ENCODE data around the gene FBXW7. TPM values are rescaled to one million over a fixed set of nuclear protein-coding genes. Genes with fewer than 3 reads are reported as not detected.
A peak's percentile ranks its signal among the peaks of the same experiment; 100 is the strongest.

FBXW7 gene
- total and polyA plus RNA-seq, 2 donors (not counting 1 experiment from before 2014, with no cell fraction given): 23.0 to 125 TPM

DNA sequence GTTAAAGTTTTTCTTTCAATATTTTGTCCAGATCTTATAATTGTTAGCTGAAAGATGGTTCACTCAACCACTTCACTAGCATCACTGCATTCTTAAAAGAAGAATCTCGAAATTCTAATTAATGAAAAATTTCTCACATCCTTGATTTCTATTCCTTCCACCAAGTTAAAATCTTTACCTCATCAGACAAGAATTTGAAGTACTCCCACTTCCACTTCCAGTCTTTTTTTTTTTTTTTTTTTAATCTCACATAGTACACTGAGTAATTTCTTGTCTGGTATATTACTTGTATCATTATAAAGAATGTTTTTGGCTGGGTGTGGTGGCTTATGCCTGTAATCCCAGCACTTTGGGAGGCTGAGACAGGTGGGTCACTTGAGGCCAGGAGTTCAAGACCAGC, 73.2 kb downstream of the FBXW7 start:
- intact Hi-C loops (cut with micrococcal nuclease): loop anchor here (5.0 kb wide), 2 partner anchors 35 to 75 kb away; partner anchors contain the start of gene FBXW7
- Mint-ChIP-seq H3K4me1 (peaks cover 75% of the 10 kb centered on the region), H3K9me3 (ENCODE audit: insufficient read depth) (no peaks in the 10 kb centered on the region), H3K27ac (peak overlapping the region; percentile 37), H3K4me3 (no peak overlapping the region), H3K27me3 (no peaks in the 10 kb centered on the region)
- no peak for ATAC-seq (ENCODE audit: low read depth)
- Histone ChIP-seq H3K79me2 (ENCODE audit: control insufficient read depth, insufficient read depth, low read length) (peaks cover 42% of the 10 kb centered on the region), H3K4me2 (replicated peaks; ENCODE audit: low read depth, low read length, poor library complexity, severe bottlenecking) (no peak overlapping the region), H3K36me3 (replicated peaks in 1 of 2; ENCODE audit: control extremely low read depth in 1 of 2, control insufficient read depth in 1 of 2, extremely low read depth in 1 of 2, insufficient read depth in 2 of 2, low read length in 1 of 2) (no peaks in the 10 kb centered on the region), H3K4me3 (ENCODE audit: control extremely low read depth in 1 of 5, extremely low read depth in 1 of 5, insufficient read depth in 1 of 5, low read depth in 2 of 5, low read length in 4 of 5) (no peak overlapping the region), H2AFZ (ENCODE audit: insufficient read depth, low read depth, low read length, poor library complexity, severe bottlenecking) (no peak overlapping the region), H3K9ac (ENCODE audit: low read length) (no peak overlapping the region), H3K4me1 (ENCODE audit: control insufficient read depth in 2 of 2, insufficient read depth in 2 of 2, low read length in 2 of 2) (peaks cover 67 to 72% of the 10 kb centered on the region in 2 donors), H4K20me1 (ENCODE audit: control insufficient read depth, insufficient read depth, low read length, poor library complexity, severe bottlenecking) (no peaks in the 10 kb centered on the region), H3K27ac (ENCODE audit: low read length in 2 of 2) (peak overlapping the region; percentile 47 to 71), H3K27me3 (replicated peaks in 1 of 4; ENCODE audit: control extremely low read depth in 1 of 4, control insufficient read depth in 3 of 4, insufficient read depth in 4 of 4, low read length in 3 of 4) (no peaks in the 10 kb centered on the region), H3K9me3 (ENCODE audit: control extremely low read depth in 1 of 3, control insufficient read depth in 2 of 3, insufficient read depth in 1 of 3, low read length in 2 of 3) (peaks cover 0 to 4% (median 0%) of the 10 kb centered on the region in 3 donors)
- DNase-seq: no peak
- no CpG with 5 or more reads among the region's 1 CpG for WGBS (ENCODE audit: insufficient coverage)
- CTCF ChIA-PET: no interaction called here
- POLR2A ChIA-PET: interaction anchor here (0.6 to 0.7 kb wide), 2 partner anchors 626 to 1363 kb away, joined by 3 read pairs; no protein-coding TSS in a partner anchor
- TF ChIP-seq, protein P1, sequence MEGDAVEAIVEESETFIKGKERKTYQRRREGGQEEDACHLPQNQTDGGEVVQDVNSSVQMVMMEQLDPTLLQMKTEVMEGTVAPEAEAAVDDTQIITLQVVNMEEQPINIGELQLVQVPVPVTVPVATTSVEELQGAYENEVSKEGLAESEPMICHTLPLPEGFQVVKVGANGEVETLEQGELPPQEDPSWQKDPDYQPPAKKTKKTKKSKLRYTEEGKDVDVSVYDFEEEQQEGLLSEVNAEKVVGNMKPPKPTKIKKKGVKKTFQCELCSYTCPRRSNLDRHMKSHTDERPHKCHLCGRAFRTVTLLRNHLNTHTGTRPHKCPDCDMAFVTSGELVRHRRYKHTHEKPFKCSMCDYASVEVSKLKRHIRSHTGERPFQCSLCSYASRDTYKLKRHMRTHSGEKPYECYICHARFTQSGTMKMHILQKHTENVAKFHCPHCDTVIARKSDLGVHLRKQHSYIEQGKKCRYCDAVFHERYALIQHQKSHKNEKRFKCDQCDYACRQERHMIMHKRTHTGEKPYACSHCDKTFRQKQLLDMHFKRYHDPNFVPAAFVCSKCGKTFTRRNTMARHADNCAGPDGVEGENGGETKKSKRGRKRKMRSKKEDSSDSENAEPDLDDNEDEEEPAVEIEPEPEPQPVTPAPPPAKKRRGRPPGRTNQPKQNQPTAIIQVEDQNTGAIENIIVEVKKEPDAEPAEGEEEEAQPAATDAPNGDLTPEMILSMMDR (IDR thresholded peaks at IDR 0.05): no peak
- TF ChIP-seq EZH2 (IDR thresholded peaks at IDR 0.05; ENCODE audit: borderline replicate concordance, insufficient read depth, low read depth, low read length, poor library complexity, severe bottlenecking): no peak

DNA sequence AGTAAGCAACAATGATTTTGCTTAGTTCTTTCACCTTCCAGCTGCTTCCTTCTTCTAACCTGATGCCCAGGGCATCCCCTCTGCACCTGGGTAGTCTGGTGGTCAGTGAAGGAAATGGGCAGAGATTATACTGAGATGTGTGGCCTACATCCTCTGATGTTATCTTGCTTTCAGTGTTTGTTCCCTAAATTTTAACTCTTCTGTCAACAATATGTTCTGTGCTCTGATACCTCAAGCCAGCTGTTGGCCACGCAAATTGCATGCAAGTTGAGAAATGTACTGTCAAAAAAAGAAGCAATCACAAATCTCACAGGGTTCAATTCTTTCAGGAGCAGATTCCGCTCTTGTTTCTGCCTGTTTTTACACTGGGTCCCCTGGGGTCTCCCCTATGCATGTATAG, 73.8 kb downstream of the FBXW7 start:
- POLR2A ChIA-PET: no interaction called here
- TF ChIP-seq EZH2 (IDR thresholded peaks at IDR 0.05; ENCODE audit: borderline replicate concordance, insufficient read depth, low read depth, low read length, poor library complexity, severe bottlenecking): no peak
- TF ChIP-seq, protein P1 (IDR thresholded peaks at IDR 0.05): no peak
- Histone ChIP-seq H3K9ac (ENCODE audit: low read length) (no peak overlapping the region), H3K4me1 (ENCODE audit: control insufficient read depth in 2 of 2, insufficient read depth in 2 of 2, low read length in 2 of 2) (peaks cover 68 to 73% of the 10 kb centered on the region in 2 donors), H2AFZ (ENCODE audit: insufficient read depth, low read depth, low read length, poor library complexity, severe bottlenecking) (no peak overlapping the region), H4K20me1 (ENCODE audit: control insufficient read depth, insufficient read depth, low read length, poor library complexity, severe bottlenecking) (no peaks in the 10 kb centered on the region), H3K9me3 (ENCODE audit: control extremely low read depth in 1 of 3, control insufficient read depth in 2 of 3, insufficient read depth in 1 of 3, low read length in 2 of 3) (peaks cover 0 to 4% (median 0%) of the 10 kb centered on the region in 3 donors), H3K27me3 (replicated peaks in 1 of 4; ENCODE audit: control extremely low read depth in 1 of 4, control insufficient read depth in 3 of 4, insufficient read depth in 4 of 4, low read length in 3 of 4) (no peaks in the 10 kb centered on the region), H3K36me3 (replicated peaks in 1 of 2; ENCODE audit: control extremely low read depth in 1 of 2, control insufficient read depth in 1 of 2, extremely low read depth in 1 of 2, insufficient read depth in 2 of 2, low read length in 1 of 2) (no peaks in the 10 kb centered on the region), H3K27ac (ENCODE audit: low read length in 2 of 2) (peak overlapping the region; percentile 40 to 71), H3K4me2 (replicated peaks; ENCODE audit: low read depth, low read length, poor library complexity, severe bottlenecking) (peak overlapping the region; percentile 21), H3K79me2 (ENCODE audit: control insufficient read depth, insufficient read depth, low read length) (peaks cover 39% of the 10 kb centered on the region), H3K4me3 (ENCODE audit: control extremely low read depth in 1 of 5, extremely low read depth in 1 of 5, insufficient read depth in 1 of 5, low read depth in 2 of 5, low read length in 4 of 5) (no peak overlapping the region)
- intact Hi-C loops (cut with micrococcal nuclease): loop anchor here (5.0 kb wide), 2 partner anchors 35 to 75 kb away; partner anchors contain the start of gene FBXW7
- H3K9me3 Mint-ChIP-seq (ENCODE audit: insufficient read depth): no peaks in the 10 kb centered on the region
- H3K4me3 Mint-ChIP-seq: peak overlapping the region; percentile 67
- CTCF ChIA-PET: interaction anchor here (2.3 kb wide), 1 partner anchor 39 kb away, joined by 14 read pairs; no protein-coding TSS in a partner anchor
- peak overlapping the region; percentile 90 for H3K27ac Mint-ChIP-seq
- DNase-seq (peak; percentile 46), ATAC-seq (ENCODE audit: low read depth) (peak; percentile 42)
- H3K27me3 Mint-ChIP-seq: no peaks in the 10 kb centered on the region
- 63% methylated on average over 2 of the region's 2 CpGs for WGBS (ENCODE audit: insufficient coverage)
- H3K4me1 Mint-ChIP-seq: peaks cover 74% of the 10 kb centered on the region
